NCI-H2081 (cell line): Measurements from ENCODE around the gene MVB12B.
A peak's percentile ranks its signal among the peaks of the same experiment; 100 is the strongest.

ENCODE experiments used
- DNase-seq, 2 experiments: peaks; one replicate each; lab custom pipeline; 2025; lab: John Stamatoyannopoulos, UW

The MVB12B gene

DNA sequence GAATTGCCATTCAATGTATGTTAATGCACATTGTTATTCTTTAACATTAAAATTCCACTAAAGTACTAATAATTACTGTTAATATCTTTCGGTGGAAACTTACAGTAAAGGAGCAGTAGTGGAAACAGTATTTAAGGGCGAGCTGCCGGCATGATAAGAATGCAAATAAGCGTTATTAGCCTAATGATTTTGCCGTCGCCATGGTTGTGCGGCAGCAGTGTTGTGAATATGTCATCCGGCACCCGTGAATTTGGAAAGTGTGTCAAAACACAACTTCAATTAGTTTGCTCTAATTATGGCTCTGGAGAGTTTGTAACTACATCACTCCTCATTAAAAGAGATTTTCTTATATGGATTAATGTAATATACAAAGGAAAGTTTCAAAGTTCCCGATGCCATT, 81.4 kb downstream of the MVB12B start:
- no peak for DNase-seq

DNA sequence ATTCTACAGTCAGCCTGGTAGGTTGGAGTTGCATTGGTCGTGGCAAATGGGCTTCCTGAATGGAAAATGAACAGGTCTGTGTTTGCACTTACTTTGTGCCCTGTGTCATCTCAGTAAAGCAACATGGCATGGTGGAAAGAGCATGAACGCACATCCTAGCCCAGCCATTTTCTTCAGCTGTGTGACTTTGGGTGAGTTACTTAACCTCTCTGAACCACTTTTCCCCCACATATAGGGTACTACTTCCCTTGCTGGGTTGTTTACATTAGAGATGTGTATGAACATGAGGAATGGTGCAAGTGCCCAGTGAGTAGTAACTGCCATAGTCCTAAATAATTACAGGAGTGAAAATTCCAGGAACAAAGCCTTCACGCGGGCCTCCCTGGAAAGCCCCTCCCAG, 83.6 kb downstream of the MVB12B start:
- no peak for DNase-seq

DNA sequence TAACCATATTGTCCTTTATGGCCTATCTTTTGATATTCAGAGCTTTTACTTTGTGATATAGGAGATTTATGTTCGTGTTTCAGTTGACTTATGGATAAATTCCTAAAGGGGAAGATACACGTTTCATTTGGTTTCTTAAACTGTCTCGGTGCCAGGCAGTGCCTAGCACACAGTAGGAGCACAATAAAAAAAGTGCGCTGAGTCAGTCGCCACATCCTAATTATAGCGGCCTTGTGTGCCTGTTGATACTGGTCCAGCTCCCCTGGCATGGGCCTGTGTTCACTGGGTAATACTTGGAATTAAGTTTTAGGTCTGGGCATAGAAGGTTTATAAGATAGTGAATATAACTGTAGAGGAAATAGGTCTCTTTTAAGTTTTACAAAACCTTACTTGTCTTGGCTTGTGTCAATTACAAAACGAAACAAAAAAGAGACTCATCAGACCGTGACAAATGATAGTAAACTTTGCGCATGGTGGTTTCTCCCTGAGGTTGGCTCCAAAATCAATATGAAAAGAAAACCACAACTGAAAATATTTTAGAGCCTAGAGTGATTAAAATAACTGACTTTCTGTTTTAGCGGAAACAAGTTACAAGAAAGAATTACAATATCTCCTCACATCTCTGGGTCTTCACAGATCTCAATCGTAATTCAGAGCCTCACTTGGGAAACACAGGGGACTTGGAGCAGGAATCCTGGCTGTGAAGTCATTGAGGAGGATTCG, 84.8 kb downstream of the MVB12B start:
- no peak for DNase-seq

DNA sequence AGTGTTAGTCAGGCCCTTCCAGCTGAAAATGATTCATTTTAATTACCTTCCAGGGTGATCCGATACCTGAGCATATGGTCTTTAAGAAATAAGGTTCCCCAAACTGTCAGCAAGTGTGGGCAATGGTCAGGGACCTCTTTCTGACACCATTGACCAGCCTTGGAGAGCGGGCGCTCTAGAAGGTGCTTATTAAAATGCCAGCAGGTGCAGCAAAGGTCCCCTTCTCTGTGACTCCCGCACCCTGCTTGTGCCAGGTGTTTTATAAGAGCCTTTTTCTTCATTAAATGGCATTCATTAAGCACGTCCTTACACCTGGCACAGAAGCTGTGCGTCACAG, 85.3 kb downstream of the MVB12B start:
- peak; percentile 11 to 61 for DNase-seq

DNA sequence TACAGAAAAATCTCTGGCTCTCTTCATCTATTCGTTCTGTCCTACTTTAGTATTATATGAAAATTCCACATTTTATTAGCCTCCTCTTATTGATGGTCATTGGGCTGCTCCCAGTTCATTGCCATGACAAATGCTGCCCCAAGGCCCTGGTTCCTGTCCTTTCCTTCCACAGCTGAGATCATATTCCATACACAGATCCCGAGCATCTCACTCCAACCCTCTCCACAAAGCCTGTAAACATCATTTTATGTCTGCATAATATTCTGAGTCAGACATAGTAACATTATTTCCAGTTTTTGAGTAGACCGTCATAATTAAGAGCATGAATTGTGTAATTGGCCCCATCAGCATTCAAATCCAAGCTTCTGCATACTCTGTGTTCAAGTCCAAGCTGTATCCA, 86.3 kb downstream of the MVB12B start:
- DNase-seq, result peak in 1 of 2 experiments; percentile 12

DNA sequence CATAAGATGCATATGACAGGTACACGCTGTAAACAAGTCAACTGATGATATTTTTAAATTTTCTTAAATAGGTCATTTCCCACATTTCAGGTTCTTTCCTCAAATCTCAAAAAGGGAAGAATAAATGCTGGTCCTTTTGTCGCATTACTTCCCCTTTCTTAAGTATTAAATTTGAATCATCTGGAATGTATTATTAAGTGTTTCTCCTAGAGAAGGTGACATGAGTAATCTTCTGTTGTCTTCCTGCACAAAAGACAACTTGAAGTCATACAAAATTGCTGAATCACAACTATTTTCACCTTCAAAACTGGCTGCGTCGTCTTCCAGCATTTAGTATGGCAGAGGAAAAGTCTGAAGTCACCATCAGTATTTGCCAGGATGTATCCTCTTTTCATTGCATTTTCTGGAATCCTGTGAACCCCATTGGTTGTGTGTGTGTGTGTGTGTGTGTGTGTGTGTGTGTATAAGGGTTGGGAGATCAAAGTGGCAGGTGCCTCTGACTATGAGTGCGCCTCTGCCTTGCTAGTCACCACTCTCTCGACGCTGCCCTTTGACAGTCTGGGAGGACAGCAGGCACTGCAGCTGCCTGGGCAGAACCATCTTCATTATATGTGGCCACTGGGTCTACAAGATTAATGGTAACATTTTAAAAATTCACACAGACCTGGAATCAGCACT, 86.9 kb downstream of the MVB12B start:
- no peak for DNase-seq

DNA sequence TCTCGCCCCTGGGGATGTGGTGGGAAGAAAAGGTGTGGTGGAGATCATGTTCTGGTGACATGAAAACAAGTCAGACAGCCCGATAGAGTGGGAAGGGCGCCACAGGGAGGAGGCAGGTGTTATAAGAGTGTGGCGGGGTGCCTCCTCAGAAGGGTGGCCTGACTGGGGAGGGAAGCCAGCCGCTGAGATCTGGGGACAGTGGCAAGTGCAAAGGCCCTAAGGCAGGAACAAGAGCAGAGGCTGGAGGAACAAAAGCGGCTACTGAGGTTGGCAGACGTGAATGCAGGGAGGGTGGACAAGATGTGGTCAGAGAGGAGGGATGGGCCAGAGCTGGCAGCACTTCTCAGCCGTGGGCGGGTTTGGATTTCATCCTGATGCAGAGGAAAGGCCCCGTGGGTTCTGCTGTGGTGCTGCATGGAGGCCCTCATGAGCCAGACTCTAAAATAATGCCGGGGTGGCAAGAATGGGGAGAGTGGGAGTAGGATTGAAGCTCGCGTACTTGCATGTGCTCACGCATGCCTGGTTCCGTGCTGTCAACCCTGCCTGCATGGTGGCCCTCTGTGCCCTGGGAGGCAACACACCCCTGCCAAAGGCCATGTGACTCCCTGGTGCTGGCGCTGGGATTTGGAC, 89.2 kb downstream of the MVB12B start:
- DNase-seq, result no peak

DNA sequence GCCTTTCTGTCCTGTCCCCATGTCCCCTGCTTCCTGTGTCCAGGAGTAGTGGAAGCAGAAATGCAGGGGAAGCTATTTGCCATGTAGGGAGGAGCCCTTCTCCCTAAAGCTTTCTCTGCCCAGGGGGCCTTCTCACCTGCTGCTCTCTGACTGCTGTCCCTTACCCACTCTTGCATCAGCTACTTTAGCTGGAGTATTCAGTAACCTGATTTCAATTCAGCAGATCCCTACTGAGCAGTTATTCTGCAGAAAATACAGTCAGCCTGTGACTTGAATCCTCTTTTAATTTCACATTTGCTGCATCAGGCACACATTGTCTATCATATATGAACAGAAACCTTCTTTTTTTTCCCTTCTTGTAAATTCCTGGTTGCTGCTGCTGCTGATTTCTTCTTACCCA, 90.4 kb downstream of the MVB12B start:
- peak; percentile 36 to 76 for DNase-seq

DNA sequence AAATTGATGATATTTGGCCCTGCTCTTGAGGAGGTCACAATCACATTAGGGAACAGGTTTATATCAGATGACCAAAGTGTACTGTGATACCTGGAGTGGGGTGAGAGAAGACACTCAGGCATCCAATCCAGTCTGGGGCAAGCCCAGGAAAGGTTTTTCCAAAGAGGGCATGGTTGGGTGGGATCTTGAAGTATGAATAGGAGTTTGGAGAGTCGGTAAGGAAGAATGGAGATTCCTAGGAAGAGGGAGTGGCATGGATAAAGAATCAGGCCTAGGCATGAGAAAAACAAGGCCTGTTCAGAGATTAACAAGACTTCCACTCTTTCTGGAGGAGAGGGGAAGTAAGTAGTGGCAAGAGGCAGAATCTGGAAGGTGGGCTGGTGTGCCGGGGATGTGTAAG, 91.1 kb downstream of the MVB12B start:
- DNase-seq, result no peak

DNA sequence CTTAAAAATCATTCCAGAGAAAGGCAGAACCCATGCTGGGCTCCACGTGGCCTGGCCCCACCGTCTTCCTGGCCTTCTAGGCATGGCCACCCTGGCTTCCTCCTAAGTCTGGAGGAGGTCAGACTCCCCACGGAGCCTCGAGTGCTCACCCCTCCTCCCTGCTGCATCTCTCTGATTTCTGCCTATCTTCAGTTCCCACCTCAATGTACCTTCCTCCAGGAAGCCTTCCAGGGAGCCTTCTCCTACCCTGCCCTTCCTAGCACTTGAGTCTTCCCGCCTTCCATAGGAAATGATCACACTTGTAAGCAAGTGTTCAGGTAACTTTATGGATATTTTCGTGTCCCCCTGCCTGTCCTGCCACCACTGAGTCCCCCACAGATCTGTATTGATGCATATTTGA, 92.0 kb downstream of the MVB12B start:
- no peak for DNase-seq

DNA sequence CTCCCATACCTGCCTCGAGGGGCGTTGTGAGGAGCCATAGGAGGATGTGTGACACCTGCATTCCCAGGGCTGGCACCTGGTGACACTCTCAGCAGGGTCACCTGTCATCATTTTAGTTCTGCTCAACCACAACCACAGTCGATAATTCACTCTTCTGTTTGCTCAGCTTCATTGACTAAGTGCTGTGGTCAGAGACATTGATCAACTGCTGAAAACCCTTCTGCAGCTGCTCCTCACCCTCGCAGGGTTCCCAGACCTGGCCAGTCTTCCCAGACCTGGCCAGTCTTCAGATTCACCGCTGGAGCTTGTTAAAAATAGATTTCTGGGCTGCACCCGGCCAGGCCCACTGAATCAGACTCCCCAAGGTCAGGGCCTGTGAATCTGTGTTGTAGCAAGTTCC, 92.8 kb downstream of the MVB12B start:
- peak; percentile 82 to 93 for DNase-seq

DNA sequence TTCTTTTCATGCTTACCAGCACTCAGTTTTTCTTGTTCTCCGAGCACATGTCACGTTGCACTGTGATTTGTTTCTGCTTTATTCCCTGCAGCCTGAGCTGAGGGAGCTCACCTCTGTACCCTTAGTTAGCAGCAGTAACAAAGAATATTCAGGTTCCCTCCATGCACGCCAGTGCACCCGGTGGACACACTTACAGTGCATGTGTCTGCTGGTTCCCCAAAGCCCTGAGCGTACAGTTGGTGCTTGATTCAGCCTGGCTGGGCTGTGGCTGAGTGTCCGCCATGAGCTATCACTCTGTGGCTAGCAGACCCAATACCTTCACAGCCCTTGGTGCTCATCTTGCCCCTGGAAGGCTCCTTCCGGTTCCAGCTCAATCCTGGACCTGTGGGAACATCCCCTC, 93.5 kb downstream of the MVB12B start:
- peak in 1 of 2 experiments; percentile 32 for DNase-seq

DNA sequence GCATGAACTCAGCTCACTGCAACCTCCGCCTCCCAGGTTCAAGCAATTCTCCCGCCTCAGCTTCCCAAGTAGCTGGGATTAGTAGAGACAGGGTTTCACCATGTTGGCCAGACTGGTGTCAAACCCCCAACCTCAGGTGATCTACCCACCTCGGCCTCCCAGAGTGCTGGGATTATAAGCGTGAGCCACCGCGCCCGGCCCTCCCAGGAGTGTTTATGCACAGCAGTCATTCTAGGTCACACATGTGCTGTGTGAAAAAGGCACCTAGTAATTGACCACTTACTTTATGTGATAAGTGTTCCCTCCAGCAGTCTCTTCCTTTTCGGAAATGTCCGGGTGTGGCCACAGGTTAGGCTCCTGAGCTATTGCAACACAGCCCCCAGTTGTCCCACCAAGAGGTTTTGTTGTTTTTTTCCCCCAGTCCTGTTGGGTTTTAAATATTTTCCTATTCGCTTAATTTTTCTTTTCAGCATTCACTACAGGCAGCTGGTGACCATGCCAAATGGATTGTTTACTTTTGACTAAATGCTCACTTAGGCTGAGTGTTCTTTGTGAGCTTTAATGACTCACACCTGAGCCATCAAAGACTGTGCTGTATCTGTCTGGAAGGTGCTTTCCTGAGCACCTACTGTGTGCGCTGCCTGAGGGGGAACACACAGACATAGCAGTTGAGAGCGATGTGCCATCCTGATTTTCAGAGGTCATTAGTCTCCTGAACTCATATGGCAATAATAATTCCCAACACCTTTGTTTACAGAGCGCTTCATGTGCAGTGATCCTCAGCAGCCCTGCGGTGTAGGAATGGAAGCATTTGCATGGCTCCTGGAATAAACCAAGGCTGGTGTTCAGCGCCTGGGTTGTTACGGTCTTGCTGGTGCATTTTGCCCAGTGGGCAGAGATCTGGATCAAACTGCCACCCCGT, 94.3 kb downstream of the MVB12B start:
- DNase-seq, result peak; percentile 78 to 94

DNA sequence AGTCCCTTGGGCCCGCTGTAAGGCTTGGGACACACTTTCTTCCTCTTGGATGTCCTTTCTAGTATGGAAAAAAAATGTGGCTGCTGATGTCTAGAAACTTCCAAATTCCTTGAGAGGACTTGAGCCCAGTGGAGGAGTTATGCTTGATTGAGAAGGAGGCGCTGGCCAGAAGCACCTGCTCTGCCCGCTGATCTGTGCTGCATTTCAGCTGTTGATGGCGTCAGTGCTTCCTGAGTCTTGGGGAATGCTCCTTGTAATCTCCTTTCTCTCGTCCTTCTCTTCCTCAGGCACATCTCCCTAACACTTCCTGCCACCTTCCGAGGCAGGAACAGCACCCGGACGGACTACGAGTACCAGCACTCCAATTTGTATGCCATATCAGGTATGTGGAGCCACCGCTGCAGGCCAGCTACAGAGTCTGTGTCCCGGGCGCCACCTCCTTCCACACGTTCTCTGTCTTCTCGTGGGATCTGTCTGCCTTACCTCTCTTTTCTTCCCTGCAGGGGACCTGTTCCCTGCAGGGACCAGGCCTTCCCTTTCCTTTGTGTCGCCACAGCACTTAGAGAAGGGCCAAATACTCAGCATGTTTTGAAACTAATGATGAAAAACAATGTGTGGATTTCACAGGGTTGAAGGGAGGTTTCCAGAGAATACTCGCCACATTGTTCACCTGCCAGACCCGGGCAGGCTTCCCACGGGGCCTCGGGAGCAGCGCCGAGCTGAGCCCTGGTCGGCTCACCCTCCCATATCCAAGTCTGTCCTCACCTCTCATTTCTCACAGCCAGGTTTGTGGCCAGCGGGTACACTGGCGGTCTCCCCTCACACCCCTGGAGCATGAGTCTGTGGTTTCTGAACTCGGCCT, 95.2 kb downstream of the MVB12B start:
- peak; percentile 67 to 81 for DNase-seq

DNA sequence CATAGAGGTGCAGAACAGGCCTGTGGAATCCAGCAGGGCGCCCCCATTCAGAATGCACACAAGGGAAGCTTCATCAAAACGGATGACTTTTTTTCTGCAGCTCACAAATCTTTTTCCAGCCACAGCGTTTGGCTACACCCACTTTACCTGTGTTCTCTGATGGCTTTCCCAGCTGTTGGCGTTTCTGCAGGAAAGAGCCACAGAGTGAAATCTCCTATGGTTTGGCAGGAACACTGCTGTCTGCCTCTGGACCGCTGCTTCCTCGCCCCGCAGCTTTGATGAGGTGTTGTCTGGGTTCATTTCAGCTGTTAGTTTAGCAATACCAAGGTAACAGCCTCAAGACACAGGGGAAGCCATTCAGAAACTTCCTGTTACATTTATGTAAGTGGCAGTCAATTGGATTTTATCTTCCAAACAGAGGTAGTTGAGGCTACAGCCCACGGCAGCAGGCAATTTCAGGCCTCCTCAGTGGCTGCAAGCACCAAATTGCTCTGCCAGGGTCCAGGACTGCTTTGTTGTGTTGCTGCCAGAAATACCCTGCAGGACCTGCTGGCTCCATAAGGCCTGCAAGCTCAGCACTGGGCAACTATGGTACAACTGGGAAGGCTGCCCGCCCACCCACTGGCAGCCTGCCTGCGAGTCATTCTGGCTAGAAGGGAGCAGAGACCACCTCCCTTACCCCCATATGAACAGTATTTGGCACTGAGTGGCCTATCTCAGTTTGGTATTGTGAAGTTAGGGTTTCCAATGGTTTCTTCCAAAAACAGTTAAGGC, 96.7 kb downstream of the MVB12B start:
- DNase-seq, result peak; percentile 18 to 71

DNA sequence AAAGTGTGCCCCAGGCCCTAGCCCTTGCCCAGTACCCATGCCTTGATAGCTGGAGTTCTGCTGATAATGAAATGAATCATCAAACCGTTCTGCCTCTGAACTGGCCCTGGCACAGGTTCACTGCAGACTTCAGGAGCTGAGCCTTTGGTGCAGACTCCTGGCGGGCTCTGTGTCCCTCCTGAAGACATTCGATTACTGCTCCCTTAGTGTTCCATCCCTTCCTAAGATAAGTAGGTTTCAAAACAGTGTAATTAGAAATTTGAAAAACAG, 97.2 kb downstream of the MVB12B start:
- peak in 1 of 2 experiments; percentile 11 for DNase-seq

DNA sequence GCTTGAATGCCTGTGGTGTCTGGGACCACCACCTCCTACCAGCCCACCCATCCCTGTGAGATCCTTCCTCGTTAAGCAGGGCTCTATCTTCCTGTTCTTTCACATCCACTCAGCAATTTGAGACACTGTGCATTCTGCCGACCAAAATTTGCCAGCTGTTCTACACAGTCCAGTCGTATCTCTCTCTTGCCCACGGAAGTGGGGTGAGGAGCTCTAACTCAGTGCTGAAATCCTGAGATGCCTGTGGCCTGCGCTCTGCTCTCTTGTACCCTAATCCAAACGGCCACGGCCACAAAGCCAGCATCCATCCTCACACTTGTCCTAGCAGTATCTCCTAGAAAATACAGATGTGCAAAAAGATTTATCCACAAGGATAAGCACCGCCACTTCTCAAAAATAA, 97.9 kb downstream of the MVB12B start:
- DNase-seq, result no peak

DNA sequence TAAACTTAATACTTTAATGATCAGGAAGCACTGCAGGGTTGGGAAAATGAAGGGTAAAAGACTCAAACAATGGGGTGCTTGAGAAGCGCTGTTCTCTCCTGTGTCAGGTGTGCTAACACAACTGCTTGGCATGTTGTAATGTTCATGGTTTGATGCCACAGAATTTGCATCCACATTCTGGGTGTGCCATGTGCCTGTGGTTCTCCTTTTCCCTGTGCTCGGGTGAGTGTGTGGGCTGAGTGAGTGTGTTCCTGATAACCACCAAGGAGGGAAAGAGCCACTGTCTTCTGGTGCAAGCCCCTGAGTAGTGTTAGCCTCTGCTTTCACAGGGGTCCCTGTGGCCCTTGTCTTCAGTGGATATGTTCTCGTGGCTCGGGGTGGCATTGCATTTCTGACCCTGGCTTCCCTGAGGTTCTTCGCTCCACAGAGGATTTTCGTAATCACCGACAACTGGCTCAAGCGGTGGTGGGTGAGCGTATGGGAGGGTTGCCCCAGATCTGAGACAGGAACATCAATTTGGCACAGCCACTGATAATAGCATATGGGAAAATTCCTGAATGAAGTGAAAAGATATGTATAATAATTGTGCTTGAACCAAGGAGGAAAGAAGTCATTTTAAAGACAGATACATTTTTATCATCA, 102.0 kb downstream of the MVB12B start:
- DNase-seq, result no peak

DNA sequence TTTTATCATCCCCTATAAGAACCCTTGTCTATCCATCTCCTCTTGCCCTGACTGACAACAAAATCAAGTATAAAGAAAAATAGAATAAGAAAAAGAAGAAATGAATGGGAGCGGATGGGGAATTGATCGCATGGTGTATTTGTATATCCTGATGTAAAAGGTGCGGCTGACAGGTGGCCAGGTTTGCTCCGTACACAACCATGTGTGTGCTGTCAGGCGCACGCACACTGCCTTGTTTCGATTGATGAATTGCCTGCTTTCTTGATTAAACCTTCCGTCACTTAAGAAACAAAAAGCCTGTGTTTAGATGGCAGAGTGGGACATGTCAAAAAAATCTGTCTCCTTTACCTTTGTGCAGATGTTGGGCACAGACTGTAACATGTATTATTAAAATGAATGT, 102.6 kb downstream of the MVB12B start:
- peak; percentile 5 to 66 for DNase-seq

DNA sequence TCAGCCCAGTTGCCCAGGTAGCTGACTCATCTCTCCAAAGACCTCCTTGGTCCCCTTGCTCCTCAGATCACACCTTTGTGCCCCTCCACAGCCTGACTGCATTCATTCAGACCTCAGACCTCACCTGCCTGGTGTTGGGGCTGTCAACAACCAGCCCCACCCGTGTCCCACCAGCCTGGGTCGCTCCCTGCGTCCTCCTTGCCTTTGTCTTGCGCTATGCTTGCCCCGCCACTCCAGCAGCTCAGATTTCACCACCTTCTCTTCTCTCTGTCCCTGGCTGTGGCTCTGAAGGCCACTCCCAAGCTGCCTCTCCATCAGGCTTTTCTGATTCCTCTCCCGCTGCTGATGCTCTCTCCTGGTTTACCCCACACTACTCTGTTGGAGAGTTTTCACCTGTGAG, 103.5 kb downstream of the MVB12B start:
- no peak for DNase-seq
